Neural crest cell (in vitro differentiated cells): Measurements from ENCODE around the gene NUCKS1. TPM values are rescaled to one million over a fixed set of nuclear protein-coding genes. Genes with fewer than 3 reads are reported as not detected.
A peak's percentile ranks its signal among the peaks of the same experiment; 100 is the strongest.

Source experiments
- DNase-seq: peaks from one replicate; pipeline ENCODE4 v3.0.0; 2021; ENCODE audit warnings: low read depth, mixed read lengths, low spot score
- H3K27ac Mint-ChIP-seq: one replicate; pipeline ENCODE4 v1.8.0; 2021; ENCODE audit warnings: mild to moderate bottlenecking, mixed read lengths; ENCODE audit not compliant: unreplicated experiment
- H3K27me3 Mint-ChIP-seq: 2 replicates; pipeline ENCODE4 v1.8.0; 2021; ENCODE audit warnings: low read depth, mild to moderate bottlenecking, mixed read lengths
- H3K36me3 Mint-ChIP-seq: 2 replicates; pipeline ENCODE4 v1.8.0; 2021; ENCODE audit warnings: low read depth, mild to moderate bottlenecking, mixed read lengths
- H3K4me1 Mint-ChIP-seq: 2 replicates; pipeline ENCODE4 v1.8.0; 2021; ENCODE audit warnings: mixed read lengths
- H3K4me3 Mint-ChIP-seq: one replicate; pipeline ENCODE4 v1.8.0; 2021; ENCODE audit warnings: mild to moderate bottlenecking, mixed read lengths
- H3K9me3 Mint-ChIP-seq: 2 replicates; pipeline ENCODE4 v1.8.0; 2021; ENCODE audit warnings: mixed read lengths
- total RNA-seq: library from RNA; stranded (reverse); gene quantifications from 2 replicates; pipeline ENCODE4 v1.2.1, GENCODE V29; 2021
- TF ChIP-seq, protein P1 (sequence below): fragments of 200-600 bp; sonication (generic); conservative IDR thresholded peaks from 2 replicates; pipeline ENCODE4 v1.5.0; 2021; ENCODE audit warnings: antibody characterized with exemption, mild to moderate bottlenecking

The NUCKS1 gene
- total RNA-seq, 1 donor from 2014 or later = 440 TPM

DNA sequence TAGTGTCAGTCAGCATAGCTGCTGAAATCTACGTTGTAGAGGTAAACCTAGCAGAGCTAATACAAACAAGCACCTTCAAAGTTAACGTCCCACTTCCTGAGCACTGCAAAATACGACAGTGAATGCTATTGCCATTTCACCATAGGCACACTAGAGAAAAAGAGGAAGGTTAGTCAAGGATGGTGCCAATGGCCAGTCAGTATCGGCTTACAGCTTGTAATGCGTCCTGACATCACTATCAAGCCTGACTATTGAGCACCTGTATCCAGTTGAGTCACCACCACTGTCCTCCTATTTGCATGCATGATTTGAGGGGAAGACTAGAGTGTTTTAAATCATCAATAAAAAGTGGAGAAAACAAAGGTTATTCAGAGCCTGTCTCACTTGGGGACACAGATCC is 34.4 kb downstream of the NUCKS1 start:
- Mint-ChIP-seq H3K27ac (no peak overlapping the region), H3K36me3 (peaks cover 22% of the 10 kb centered on the region), H3K4me1 (peaks cover 18% of the 10 kb centered on the region), H3K9me3 (no peaks in the 10 kb centered on the region), H3K4me3 (no peak overlapping the region), H3K27me3 (no peaks in the 10 kb centered on the region)
- no peak for DNase-seq
- TF ChIP-seq, protein P1, sequence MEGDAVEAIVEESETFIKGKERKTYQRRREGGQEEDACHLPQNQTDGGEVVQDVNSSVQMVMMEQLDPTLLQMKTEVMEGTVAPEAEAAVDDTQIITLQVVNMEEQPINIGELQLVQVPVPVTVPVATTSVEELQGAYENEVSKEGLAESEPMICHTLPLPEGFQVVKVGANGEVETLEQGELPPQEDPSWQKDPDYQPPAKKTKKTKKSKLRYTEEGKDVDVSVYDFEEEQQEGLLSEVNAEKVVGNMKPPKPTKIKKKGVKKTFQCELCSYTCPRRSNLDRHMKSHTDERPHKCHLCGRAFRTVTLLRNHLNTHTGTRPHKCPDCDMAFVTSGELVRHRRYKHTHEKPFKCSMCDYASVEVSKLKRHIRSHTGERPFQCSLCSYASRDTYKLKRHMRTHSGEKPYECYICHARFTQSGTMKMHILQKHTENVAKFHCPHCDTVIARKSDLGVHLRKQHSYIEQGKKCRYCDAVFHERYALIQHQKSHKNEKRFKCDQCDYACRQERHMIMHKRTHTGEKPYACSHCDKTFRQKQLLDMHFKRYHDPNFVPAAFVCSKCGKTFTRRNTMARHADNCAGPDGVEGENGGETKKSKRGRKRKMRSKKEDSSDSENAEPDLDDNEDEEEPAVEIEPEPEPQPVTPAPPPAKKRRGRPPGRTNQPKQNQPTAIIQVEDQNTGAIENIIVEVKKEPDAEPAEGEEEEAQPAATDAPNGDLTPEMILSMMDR = no peak

DNA sequence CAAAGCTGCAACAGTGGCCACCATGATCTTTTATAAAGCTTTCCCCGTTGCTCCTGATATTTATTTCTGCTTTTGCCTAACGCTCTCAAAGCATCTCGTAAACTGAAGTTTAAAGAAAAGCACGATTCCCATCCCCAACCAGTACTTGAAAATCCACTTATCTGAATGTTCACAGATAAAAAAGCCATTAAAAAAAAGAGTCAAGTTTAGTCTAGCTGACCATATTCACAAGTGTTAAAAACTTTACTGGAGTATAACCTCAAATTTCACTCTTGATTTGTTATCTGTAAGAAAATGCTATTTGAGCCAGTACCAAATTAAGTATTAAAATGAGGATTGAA is 35.1 kb downstream of the NUCKS1 start:
- Mint-ChIP-seq H3K27ac (peak overlapping the region; percentile 24), H3K27me3 (no peaks in the 10 kb centered on the region), H3K4me3 (no peak overlapping the region), H3K36me3 (peaks cover 19% of the 10 kb centered on the region), H3K4me1 (peaks cover 18% of the 10 kb centered on the region), H3K9me3 (no peaks in the 10 kb centered on the region)
- DNase-seq = no peak
- TF ChIP-seq, protein P1 = no peak

DNA sequence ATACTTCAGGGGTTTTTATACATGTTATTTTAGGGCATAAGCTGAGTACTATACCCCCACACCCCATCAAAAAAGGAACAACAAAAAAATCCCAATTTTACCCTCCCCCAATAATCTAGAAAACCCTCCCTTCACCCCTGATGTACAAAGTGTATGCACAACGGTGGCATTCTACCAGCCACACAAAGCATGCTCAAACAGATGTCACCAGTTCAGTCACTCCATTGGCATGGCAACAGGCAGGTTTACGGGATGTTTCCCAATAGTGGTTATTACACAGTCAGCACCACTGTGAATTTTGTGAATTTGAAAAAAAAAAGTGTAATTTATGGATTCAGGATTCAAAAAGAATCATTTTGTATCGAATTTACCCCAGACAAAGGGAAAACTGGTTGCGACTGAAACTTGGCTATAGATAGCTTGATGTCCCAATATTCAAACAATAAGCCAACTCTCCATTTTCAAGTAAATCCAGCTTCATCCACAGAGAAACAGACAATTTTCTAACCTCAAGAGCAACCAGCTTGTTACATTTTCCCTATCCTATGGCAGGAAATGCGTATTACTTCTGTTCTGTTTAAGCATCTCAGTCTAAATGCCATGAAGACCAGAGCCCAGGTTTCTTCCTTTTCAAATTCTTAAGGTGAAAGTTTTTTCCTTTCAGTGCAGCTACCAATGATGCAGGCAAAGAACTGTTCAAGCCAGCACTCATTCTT is 35.6 kb downstream of the NUCKS1 start:
- Mint-ChIP-seq H3K27me3 (no peaks in the 10 kb centered on the region), H3K4me3 (no peak overlapping the region), H3K4me1 (peaks cover 18% of the 10 kb centered on the region), H3K9me3 (no peaks in the 10 kb centered on the region), H3K36me3 (peaks cover 15% of the 10 kb centered on the region), H3K27ac (peak overlapping the region; percentile 24)
- no peak for DNase-seq
- TF ChIP-seq, protein P1 = no peak

DNA sequence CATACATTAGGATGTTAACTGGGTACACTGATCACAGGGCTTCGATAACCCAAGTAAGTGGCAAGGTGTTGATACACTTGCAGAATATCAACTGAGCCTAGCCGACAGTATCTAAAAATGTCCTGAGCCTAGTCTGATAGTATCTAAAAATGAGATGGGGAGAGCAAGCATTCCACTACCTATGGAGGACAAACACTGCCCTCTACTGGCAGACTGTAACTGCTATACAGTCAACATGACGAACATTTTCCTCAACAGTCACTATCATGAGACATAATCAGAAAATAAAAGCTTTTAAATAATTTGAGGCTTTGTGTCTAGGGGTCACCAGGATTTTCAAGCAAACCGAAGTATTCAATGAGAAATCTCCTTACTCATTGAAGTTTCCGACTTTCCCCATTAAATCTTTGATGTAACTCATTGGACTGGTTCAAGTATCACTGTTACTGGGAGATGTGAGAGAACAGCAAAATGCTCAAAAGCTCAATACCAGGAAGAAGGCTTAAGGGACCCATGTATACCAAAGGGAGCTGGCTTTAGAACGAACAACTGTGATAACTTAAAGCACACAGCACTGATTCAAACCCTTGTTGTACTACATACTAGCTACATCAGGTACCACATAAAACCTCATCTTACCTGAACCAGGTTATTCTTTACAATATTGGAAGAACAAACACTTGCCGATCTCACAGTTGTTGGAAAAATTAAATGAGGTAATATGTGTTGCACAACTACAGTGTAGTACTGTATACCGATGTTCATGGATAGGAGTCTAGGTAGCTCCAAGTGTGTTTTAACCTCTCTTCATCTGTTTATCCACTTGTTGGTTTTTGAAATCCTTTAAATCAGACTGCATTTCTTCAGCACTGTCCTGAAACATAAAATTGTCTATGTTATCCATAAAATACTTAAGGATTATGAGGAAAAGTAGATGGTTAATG is 38.6 kb downstream of the NUCKS1 start:
- H3K36me3 Mint-ChIP-seq = peaks cover 11% of the 10 kb centered on the region
- peak overlapping the region; percentile 36 for H3K4me3 Mint-ChIP-seq
- TF ChIP-seq, protein P1 = peak; percentile 97
- H3K4me1 Mint-ChIP-seq = peaks cover 18% of the 10 kb centered on the region
- no peak overlapping the region for H3K27ac Mint-ChIP-seq
- DNase-seq = peak; percentile 71
- no peaks in the 10 kb centered on the region for H3K9me3 Mint-ChIP-seq
- no peaks in the 10 kb centered on the region for H3K27me3 Mint-ChIP-seq

DNA sequence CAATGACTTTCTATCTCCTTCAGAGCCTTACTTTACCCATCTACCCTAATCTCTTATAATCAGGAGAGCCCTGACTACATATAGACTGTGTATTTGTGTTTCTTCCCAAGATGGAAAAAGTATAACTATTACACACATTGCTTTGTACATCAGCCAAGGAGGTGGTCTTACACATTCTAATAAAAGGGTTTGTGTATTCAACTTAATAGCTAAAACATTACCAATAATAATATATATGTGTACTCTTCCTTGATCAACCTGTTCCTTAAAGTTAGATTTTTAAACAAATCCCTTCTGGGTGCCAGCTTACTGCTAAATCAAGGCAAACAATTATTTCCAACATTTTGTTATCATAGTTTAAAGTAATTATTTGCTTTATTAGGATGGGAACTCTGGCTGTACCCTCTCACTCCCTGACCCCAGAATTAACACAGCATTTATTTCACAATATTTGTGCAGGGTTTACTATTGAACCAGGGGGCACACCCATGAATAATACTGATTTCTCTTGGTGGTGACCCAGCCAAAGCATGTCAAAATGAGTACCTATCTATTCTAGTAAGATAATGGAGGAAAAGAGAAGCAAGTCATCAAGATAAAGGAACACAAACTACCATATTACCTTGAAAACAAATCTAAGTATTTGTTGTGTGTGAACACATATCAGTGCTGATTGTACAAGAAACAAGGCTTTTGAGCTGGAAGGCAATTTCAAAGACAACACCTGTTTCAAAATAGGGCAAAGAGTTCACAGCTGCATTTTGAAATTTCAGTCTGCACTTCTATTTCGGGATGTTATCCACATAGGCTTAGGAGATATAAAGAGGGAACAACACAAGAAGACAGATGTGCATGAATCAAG is 39.5 kb downstream of the NUCKS1 start:
- Mint-ChIP-seq H3K4me3 (no peak overlapping the region), H3K27me3 (no peaks in the 10 kb centered on the region), H3K9me3 (no peaks in the 10 kb centered on the region), H3K36me3 (peaks cover 9% of the 10 kb centered on the region), H3K4me1 (peaks cover 18% of the 10 kb centered on the region), H3K27ac (no peak overlapping the region)
- DNase-seq = no peak
- TF ChIP-seq, protein P1 = no peak
